HG02610 (cell line): ENCODE results near the gene NIN.

Experiments
- ATAC-seq: cut with Tn5 transposase; IDR thresholded peaks from one replicate; pipeline ENCODE4 v1.9.1; 2021; ENCODE audit warnings: mild to moderate bottlenecking, moderate library complexity; ENCODE audit not compliant: unreplicated experiment

The NIN gene

GRCh38 chr14:50837850-50838470 is 7.0 kb upstream of the NIN start:
- ATAC-seq, result no peak

GRCh38 chr14:50837271-50837670 is 6.3 kb upstream of the NIN start:
- ATAC-seq, result no peak

DNA sequence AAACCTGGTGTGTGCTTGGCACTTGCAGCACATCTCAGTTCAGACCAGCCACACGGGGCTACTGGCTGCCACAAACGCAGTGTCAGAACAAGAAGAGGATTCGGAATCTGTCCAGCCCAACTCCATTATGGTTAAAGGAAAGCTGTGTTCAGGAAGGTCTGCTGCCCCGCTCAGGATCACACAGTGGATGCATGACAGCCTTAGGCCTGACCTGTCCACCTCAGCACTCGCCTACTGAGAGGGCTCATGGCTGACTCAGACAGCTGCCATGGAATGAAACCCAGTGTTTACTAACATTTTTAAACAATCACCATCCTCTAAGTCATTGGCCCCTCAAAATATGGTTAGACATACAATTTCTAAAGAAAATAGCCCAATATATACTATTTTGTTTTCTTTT is 5.6 kb upstream of the NIN start:
- ATAC-seq, result no peak

- peak; percentile 33 for ATAC-seq
Observed at GRCh38 chr14:50835280-50835679, 4.3 kb upstream of the NIN start.

GRCh38 chr14:50834802-50835276 is 3.9 kb upstream of the NIN start:
- ATAC-seq, result no peak

DNA sequence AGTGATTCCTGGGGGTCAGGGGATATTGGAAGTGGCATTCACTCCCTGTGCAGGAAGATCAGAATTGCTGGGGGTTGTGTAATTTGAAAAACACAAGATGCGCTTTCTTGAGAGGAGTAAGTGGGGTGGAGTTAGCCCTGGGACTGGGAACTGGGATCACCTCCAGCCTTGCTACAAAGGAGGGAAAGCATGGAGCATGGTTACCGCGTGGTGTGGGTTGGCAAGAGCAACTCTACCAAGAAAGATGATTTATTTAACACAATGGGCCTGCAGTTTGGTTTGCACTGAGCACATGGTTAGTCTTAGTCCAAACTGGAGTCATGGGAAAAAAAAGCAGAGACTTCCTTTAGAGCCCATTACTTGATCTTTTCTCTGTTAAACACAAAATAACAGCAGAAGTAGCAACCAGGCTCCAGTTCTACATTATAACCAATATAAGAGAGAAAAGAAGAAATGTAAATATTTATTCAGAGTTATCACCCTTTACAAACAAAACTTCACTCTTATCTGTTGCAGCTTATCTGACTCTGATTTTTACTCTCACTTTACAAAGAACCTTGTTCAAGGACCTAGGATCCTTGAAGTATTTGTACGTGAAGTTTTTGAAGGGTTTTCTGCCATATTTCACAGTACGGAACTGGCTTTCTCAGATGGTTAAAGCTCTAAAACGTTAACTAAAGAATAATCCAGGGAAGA is 2.1 kb upstream of the NIN start:
- no peak for ATAC-seq

DNA sequence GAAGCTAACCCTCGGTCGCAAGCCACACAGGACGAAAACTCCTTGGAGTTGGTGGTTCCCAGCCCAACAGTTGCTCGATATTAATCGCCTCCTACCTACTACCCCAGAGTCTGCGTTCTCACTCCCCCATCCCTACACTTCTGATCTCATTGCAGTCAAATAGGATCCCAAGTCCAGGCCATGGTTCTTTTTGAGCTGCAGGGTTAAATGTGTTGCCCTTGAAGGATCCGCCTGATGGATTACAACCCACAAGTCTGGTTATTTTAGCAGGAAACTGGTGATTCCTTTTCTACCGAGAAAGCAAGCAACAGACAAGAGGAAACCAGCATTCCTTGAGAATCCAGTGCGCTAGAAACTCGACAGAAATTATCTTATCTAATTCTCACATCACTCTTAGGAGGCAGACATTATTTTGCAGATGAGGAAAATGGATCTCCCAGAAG is 785 bp upstream of the NIN start:
- no peak for ATAC-seq

GRCh38 chr14:50830044-50830931 is 674 bp downstream of the NIN start:
- ATAC-seq, result peak; percentile 31

DNA sequence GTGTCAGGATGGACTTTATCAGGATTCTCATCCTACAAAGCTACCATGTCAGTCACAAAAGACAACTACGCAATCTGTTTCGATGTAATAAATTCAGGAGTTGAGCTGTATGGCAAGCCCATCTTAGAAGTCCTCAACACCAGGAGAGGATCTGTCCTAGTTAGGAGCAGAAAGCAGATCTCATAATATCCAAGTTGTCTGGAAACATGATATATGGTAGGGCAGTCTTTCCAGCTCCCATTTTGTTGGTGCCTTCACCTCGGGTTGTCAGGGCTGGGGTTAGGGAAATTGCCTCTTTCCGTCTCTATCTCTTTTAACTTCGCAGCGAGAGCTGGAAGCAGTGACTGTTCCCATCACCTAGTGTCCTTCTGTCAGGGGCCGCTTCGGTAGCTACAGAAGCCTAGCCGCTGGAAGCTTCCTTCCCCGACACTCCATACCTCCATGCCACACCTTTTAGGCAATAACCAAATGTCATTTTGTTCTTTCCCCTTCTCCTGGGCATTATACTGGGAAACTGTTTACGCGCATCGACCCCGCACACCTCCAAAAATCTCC is 1.4 kb downstream of the NIN start:
- ATAC-seq, result no peak

DNA sequence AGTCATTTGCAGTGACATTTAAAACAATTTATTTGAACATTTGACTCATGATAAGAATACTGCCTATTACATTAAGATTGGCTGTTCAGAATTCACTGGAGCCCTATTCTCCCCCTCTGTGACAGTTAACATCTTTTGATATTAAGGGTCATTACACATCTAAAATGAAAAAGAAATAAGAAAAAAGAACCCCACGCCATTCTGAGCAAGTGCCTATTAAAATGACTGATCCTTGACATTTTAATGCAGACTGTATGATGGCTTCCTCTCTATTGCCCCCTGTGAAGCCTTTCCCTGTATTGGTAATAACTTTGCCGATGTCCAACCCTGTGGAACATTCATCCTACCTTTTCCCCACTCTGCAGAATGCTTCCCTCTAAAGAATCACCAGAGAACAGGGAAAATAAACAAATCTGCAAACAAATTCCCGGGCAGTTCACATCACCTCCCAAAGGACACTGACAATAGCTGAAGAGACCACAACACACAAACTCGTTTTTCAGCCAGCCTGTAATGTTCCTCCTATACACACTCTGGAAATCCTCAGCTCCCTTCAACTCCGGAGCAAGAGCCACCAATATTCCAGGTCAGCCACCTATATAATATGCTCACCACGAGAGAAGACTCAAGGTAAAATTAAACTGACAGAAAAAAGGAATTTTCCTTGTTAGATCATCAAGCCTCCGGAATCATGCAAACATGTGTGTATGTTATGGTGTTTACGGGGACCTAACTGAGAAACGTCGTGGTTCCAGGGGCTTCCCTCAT is 2.1 kb downstream of the NIN start:
- ATAC-seq, result no peak

- no peak for ATAC-seq
Observed at GRCh38 chr14:50826681-50827080, 4.3 kb downstream of the NIN start.

GRCh38 chr14:50825307-50825706 is 5.7 kb downstream of the NIN start:
- ATAC-seq, result no peak

- ATAC-seq, result peak; percentile 72
Observed at GRCh38 chr14:50823762-50824636, 7.0 kb downstream of the NIN start.

- ATAC-seq, result peak; percentile 10
Observed at GRCh38 chr14:50823051-50823761, 7.8 kb downstream of the NIN start.

DNA sequence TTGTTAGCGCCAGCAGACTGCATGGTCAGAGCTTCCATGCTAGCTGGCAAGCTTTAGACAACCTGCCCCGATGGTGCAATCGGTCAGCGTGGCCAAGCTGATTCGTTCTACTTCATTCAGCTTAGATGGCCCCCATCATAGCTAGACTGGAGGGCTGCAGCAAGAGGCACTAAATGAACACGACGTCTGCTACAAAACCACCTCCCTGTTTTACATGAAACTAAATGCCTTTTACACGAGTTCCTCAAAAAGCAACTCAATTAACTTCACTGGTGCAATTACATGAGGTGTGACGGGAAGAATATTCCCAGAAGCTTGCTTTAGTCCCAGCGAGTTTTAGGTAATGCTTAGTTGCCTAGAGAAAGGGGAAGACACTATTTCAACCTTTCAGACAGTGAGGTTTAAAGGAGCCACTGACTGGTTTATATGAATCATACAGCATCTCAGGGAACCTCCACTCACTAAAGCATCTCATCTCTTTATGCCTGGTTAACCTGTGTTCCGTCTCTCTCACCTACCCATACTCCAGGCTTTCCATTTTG is 8.4 kb downstream of the NIN start:
- peak; percentile 42 for ATAC-seq

- ATAC-seq, result no peak
Observed at GRCh38 chr14:50821510-50822464, 9.2 kb downstream of the NIN start.

- no peak for ATAC-seq
Observed at GRCh38 chr14:50820786-50821509, 10.0 kb downstream of the NIN start.
